Astrocyte (in vitro differentiated cells and primary cell): ENCODE data around the gene FNDC3B.

ENCODE experiments used
- CTCF ChIP-seq: IDR thresholded peaks from 2 replicates; pipeline ENCODE4 v1.5.1; 2011; ENCODE audit warnings: low read depth, mild to moderate bottlenecking, inconsistent platforms, low read length, moderate library complexity; ENCODE audit not compliant: insufficient read depth
- EZH2 ChIP-seq: IDR thresholded peaks from 2 replicates; pipeline ENCODE4 v1.6.1; 2012; ENCODE audit warnings: mild to moderate bottlenecking, low read length, inconsistent platforms; ENCODE audit not compliant: insufficient read depth

GRCh38 chr3:172359231-172359630 is 319.9 kb downstream of the FNDC3B start:
- no peak for TF ChIP-seq CTCF
- no peak for TF ChIP-seq EZH2
